Activated gamma-delta T cell treated with Interleukin-2 at 50 U/mL for 16 hours (primary cell): Measurements from ENCODE around the gene MAPRE3.

ENCODE experiments used
- DNase-seq: peaks from one replicate; pipeline ENCODE4 v3.0.0-alpha.2; 2020

Gene MAPRE3

DNA sequence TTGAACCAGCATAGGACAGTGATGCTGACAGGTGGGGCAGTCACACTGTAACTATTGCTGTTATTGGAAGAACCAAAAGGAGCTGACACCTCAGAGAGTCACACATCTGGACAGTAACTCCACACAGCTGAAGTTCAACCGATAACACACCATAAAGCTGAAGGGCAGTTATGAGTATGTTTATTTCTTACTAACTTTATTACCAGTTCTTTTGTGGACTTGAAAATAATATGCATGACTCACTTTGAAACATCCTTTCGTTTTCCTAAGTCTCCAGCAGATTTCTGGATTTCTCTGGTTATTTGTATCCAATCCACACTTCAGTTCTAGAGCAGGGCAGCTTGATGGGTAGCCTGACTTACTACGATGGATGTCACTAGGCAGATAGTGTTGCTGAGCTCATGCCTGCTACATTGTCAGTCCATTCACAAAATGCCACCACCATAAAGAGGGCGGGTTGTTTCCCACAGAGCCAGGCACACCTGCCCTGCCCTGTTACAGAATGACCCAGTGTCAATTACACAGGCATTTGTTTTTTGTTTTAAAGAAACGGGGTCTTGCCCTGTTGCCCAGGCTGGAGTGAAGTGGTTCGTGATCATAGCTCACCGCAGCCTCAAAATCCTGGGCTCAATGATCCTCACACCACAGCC is 72.7 kb downstream of the MAPRE3 start:
- no peak for DNase-seq

GRCh38 chr2:27049422-27050280 is 79.2 kb downstream of the MAPRE3 start:
- DNase-seq: peak; percentile 51

GRCh38 chr2:27050281-27050995 is 80.0 kb downstream of the MAPRE3 start:
- DNase-seq: peak; percentile 90

DNA sequence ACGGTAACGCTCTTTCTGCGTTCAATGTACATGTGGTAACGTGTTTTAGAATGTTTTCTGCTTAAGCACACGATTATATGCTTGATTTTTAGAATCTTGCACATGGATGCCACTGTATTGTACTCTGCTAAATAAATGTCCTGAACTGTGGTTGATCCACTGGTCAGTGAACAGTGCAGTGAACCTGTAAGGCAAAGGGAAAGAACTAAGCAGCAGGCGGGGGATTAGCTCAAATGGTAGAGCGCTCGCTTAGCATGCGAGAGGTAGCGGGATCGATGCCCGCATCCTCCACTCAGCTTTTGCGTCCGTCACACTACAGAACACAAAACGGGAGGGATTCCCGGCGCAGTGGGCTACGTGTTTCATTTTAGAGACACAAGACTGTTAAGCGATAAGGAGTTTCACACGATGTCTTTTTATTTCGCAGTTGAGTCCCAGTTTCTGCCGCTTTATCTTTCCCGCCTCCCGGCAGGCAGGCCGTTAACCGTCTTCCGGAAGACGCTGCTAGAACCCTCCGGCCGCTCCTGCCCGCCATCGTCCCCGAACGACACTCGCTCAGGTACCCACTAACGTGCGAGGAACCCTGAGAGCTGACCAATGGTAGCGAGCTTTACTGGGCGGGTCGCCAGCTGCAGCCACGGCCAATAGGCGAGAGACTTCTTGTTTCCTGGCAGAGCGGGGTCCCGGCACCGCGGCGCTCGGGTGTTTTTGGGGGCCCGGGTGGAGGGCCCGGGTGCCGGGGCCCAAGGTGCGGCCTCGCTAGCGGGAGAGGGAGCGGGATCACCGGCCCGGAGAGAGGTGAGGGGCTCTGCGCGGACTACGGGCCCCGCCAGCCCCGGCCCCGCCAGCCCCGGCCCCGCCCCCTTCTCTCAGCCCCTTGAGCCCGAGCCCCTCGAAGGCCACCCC is 80.8 kb downstream of the MAPRE3 start, which contains the start of gene AGBL5:
AGBL5 (plus strand) TSS at position 673 of the 906 bp plus-strand sequence. CDS start 1,291 bp downstream, outside the sequence.
- peak; percentile 95 for DNase-seq

GRCh38 chr2:27051902-27052645 is 81.6 kb downstream of the MAPRE3 start:
- DNase-seq: peak; percentile 37

- DNase-seq: no peak
Measured at GRCh38 chr2:27053321-27053720, 82.9 kb downstream of the MAPRE3 start.

GRCh38 chr2:27053776-27054175 is 83.3 kb downstream of the MAPRE3 start:
- no peak for DNase-seq

- DNase-seq: no peak
Measured at GRCh38 chr2:27054721-27055120, 84.3 kb downstream of the MAPRE3 start.

- DNase-seq: no peak
Measured at GRCh38 chr2:27057184-27057583, 86.7 kb downstream of the MAPRE3 start.

- DNase-seq: no peak
Measured at GRCh38 chr2:27058210-27058609, 87.8 kb downstream of the MAPRE3 start.

GRCh38 chr2:27059141-27059820 is 88.8 kb downstream of the MAPRE3 start:
- DNase-seq: no peak

- DNase-seq: no peak
Measured at GRCh38 chr2:27060323-27060722, 89.9 kb downstream of the MAPRE3 start.

GRCh38 chr2:27065128-27065527 is 94.7 kb downstream of the MAPRE3 start:
- DNase-seq: no peak

GRCh38 chr2:27067385-27067784 is 96.9 kb downstream of the MAPRE3 start:
- no peak for DNase-seq

- no peak for DNase-seq
Measured at GRCh38 chr2:27069436-27069835, 99.0 kb downstream of the MAPRE3 start.

DNA sequence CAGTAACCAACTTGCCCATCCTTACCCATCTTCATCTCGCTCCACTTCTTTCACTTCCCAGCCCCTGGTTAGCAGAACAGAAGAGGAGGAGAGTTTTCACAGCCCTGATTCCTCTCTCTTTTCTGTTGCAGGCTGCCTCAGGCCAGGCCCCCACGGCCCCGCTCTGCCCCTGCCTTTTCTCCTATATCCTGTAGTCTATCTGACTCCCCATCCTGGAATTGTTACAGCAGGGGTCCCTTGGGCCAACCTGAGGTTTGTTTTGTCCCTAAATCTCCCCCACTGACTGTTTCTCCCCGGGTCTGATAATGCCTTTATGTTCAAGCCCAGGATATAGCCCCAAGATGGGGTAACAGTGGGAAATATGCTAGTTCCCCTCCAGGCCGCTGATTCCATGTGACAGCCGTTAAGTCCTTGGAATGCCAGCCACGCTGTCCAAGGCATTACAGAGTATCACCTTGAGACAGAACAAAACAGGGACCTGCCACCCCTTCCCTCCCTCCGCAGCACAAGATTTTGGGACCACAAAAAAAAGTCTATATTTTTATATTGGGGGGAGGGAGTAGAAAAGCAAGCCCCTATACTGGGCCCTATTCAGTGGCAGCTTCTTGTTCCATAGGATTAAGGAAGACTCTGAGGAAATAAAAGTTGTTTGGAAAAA is 99.7 kb downstream of the MAPRE3 start:
- no peak for DNase-seq

DNA sequence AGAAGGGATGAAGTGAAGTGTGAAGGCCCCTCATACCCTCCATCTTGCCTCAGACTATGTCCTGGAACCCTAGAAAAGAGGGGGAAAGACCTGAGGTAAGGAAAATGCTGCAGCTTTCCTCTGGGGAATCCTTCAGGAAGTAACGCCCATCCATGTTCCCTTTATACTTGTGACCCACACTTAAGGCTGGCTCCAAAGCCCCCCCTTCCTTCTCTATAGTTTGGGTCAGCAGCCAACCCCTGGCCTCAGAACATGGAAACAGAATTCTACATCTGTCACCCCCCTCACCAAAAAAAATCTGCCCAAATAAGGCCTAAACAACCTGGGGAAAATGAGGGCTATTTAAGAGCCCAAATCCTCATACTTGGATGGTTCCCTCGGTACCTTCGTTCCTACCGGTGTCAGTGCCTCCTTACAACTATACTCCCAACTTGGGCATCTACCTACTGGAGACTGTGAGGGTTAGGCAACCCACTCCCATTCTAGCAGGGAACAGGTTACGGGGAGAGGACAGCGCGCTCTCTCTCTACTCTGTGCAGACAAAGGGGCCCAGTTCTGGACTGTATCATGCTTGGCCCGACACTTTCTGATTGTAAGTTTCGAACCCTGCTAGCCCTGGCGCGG is 100.3 kb downstream of the MAPRE3 start:
- DNase-seq: no peak

DNA sequence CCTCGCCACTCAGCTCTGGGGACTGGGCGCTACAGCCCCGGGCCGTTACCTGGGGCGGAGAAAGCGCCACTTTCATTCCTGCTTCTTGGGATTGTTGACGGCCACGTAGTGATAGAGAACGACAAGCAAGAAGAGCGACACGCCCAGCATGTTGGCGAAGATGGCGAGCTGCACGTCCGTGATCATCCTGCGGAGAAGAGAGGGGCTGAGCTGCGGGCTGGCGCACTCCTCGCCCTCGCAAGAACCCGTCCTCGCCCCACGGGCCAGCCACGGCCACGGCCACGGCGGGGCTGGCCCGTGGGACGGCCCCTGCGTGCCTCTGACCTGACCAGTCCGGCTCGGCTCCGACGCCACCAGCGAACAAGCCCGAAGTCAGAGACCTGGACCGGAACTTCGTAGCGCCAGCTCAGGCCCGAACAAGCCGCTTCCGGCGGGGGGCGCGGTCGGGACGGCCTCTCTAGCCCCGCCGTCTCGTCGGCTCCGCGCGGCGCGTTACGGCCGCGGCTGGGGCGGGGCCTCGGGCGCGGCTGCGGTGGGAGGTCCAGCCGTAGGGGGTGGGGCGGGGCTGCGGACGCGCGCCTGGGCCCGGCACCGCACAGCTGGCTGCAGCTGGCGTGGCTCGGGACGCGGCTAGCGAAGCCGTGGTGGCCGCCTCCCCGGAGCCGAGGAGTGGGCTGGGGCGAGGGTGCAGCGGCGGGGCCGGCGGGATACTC is 101.0 kb downstream of the MAPRE3 start, which contains the start of gene OST4:
OST4 (minus strand) TSS at position 378 of the 713 bp plus-strand sequence.
- peak; percentile 88 for DNase-seq
